Caki2 (cell line): ENCODE results near the gene SORCS2. TPM values are rescaled to one million over a fixed set of nuclear protein-coding genes. Genes with fewer than 3 reads are reported as not detected.

Experiments used
- DNase-seq: peaks from one replicate; pipeline ENCODE4 v3.0.0-alpha.2; 2015; ENCODE audit warnings: low read depth
- in situ Hi-C: cut with HindIII; loops from 2 replicates; pipeline ENCODE4 v1.10.0; 2016; ENCODE audit warnings: low sequenced_read_pairs, low pct_unique_long_range_greater_than_20kb, mixed read lengths
- total RNA-seq: library from RNA; depleted of rRNA; stranded (reverse); fragments of >200 nt; shearing (Covaris generic); gene quantifications from 2 replicates; pipeline ENCODE4 v1.2.3, GENCODE V29; 2014; ENCODE audit warnings: low replicate concordance

The SORCS2 gene
- total RNA-seq, 1 experiment from 2014 or later = 1.4 TPM

GRCh38 chr4:7686070-7686870 is 493.9 kb downstream of the SORCS2 start:
- in situ Hi-C loops = no loop called here

GRCh38 chr4:7687006-7687405 is 494.7 kb downstream of the SORCS2 start:
- in situ Hi-C loops = no loop called here
- no peak for DNase-seq

More at GRCh38 chr4:7686070-7686870, 493.9 kb downstream of the SORCS2 start:
- DNase-seq = no peak

- DNase-seq = no peak
- in situ Hi-C loops = no loop called here
Observed at GRCh38 chr4:7687796-7688195, 495.5 kb downstream of the SORCS2 start.

GRCh38 chr4:7689773-7690693 is 497.7 kb downstream of the SORCS2 start:
- no peak for DNase-seq
- in situ Hi-C loops = no loop called here

GRCh38 chr4:7691061-7691460 is 498.7 kb downstream of the SORCS2 start:
- in situ Hi-C loops = no loop called here

GRCh38 chr4:7691982-7692381 is 499.6 kb downstream of the SORCS2 start:
- in situ Hi-C loops = no loop called here
- DNase-seq = no peak

More at GRCh38 chr4:7691061-7691460, 498.7 kb downstream of the SORCS2 start:
- no peak for DNase-seq

GRCh38 chr4:7692451-7693236 is 500.3 kb downstream of the SORCS2 start:
- in situ Hi-C loops = no loop called here
- no peak for DNase-seq

- in situ Hi-C loops = no loop called here
- no peak for DNase-seq
Observed at GRCh38 chr4:7693237-7693608, 500.9 kb downstream of the SORCS2 start.

- no peak for DNase-seq
- in situ Hi-C loops = no loop called here
Observed at GRCh38 chr4:7693711-7694110, 501.4 kb downstream of the SORCS2 start.

- no peak for DNase-seq
- in situ Hi-C loops = no loop called here
Observed at GRCh38 chr4:7694324-7694723, 502.0 kb downstream of the SORCS2 start.

- in situ Hi-C loops = no loop called here
- DNase-seq = no peak
Observed at GRCh38 chr4:7697343-7697742, 505.0 kb downstream of the SORCS2 start.

- in situ Hi-C loops = no loop called here
- DNase-seq = no peak
Observed at GRCh38 chr4:7697821-7698220, 505.5 kb downstream of the SORCS2 start.

GRCh38 chr4:7698584-7698983 is 506.2 kb downstream of the SORCS2 start:
- DNase-seq = no peak
- in situ Hi-C loops = no loop called here

GRCh38 chr4:7699031-7699430 is 506.7 kb downstream of the SORCS2 start:
- no peak for DNase-seq
- in situ Hi-C loops = no loop called here

GRCh38 chr4:7699825-7700224 is 507.5 kb downstream of the SORCS2 start:
- in situ Hi-C loops = no loop called here
- DNase-seq = no peak

GRCh38 chr4:7700665-7701064 is 508.3 kb downstream of the SORCS2 start:
- in situ Hi-C loops = no loop called here
- DNase-seq = no peak

- no peak for DNase-seq
Observed at GRCh38 chr4:7701866-7702649, 509.7 kb downstream of the SORCS2 start.

GRCh38 chr4:7703688-7704087 is 511.4 kb downstream of the SORCS2 start:
- in situ Hi-C loops = no loop called here

More at GRCh38 chr4:7701866-7702649, 509.7 kb downstream of the SORCS2 start:
- in situ Hi-C loops = no loop called here

More at GRCh38 chr4:7703688-7704087, 511.4 kb downstream of the SORCS2 start:
- DNase-seq = no peak
